Breast epithelium (tissue), 4 donors: ENCODE results near the gene SLC37A1. TPM values are rescaled to one million over a fixed set of nuclear protein-coding genes. Genes with fewer than 3 reads are reported as not detected.

Experiments used
- DNase-seq, 2 donors: peaks; one replicate each; pipeline ENCODE4 v3.0.0-alpha.2; 2019; ENCODE audit warnings: low spot score in 2 of 2
- H3K27ac ChIP-seq, 2 donors: fragments of 200-600 bp; sonication (generic) in 1 of 2; one replicate each; pipeline ENCODE4 v1.5.1; 2016 to 2019; ENCODE audit warnings: mild to moderate bottlenecking in 1 of 2
- H3K27me3 ChIP-seq, 2 donors: fragments of 200-600 bp; sonication (generic) in 1 of 2; one replicate each; pipeline versions ENCODE4 v1.5.1 to v1.6.0; 2017 to 2019; ENCODE audit warnings: control low read depth in 1 of 2, mild to moderate bottlenecking in 1 of 2
- H3K36me3 ChIP-seq: fragments of 200-600 bp; one replicate; pipeline ENCODE4 v1.5.1; 2019
- H3K4me1 ChIP-seq, 2 donors: fragments of 200-600 bp; sonication (generic); one replicate each; pipeline ENCODE4 v1.5.1; 2016 to 2019; ENCODE audit warnings: control low read depth in 1 of 2
- H3K4me3 ChIP-seq, 3 donors: fragments of 200-600 bp; sonication (generic); 1 replicate in 2 of 3; 2 replicates in 1 of 3; pipeline ENCODE4 v1.5.1; 2016 to 2019; ENCODE audit warnings: mild to moderate bottlenecking in 3 of 3, moderate library complexity in 2 of 3
- H3K9me3 ChIP-seq, 2 donors: fragments of 200-600 bp; sonication (generic) in 1 of 2; one replicate each; pipeline ENCODE4 v1.5.1; 2016 to 2019; ENCODE audit warnings: control low read depth in 1 of 2
- POLR2A ChIP-seq: fragments of 450-650 bp; IDR thresholded peaks from one replicate; pipeline ENCODE4 v1.6.1; 2016; ENCODE audit warnings: antibody characterized with exemption, mild to moderate bottlenecking, moderate library complexity
- POLR2AphosphoS5 ChIP-seq, 3 donors: sonication (generic); formaldehyde crosslinking; IDR thresholded peaks; one replicate each; pipeline ENCODE4 v1.6.1; 2017; ENCODE audit warnings: antibody characterized with exemption in 3 of 3
- intact Hi-C: fragments of 100-400 bp; cut with DNase I; formaldehyde crosslinking; loops from one replicate; pipeline ENCODE4 v1.15.1; 2023; ENCODE audit warnings: low total_unique reads
- total RNA-seq, 3 donors: library from RNA; depleted of rRNA; stranded (reverse); fragments of >200 nt; gene quantifications; one replicate each; pipeline ENCODE4 v1.1.0, GENCODE V29; 2016
- TF ChIP-seq, protein P1 (sequence below), 3 donors: fragments of 450-650 bp; IDR thresholded peaks; one replicate each; pipeline ENCODE4 v1.5.1; 2016 to 2017; ENCODE audit warnings: antibody characterized with exemption in 3 of 3, mild to moderate bottlenecking in 3 of 3, moderate library complexity in 3 of 3

The SLC37A1 gene
- total RNA-seq, 3 donors from 2014 or later = 7.5 to 18.4 (median 18.4) TPM

DNA sequence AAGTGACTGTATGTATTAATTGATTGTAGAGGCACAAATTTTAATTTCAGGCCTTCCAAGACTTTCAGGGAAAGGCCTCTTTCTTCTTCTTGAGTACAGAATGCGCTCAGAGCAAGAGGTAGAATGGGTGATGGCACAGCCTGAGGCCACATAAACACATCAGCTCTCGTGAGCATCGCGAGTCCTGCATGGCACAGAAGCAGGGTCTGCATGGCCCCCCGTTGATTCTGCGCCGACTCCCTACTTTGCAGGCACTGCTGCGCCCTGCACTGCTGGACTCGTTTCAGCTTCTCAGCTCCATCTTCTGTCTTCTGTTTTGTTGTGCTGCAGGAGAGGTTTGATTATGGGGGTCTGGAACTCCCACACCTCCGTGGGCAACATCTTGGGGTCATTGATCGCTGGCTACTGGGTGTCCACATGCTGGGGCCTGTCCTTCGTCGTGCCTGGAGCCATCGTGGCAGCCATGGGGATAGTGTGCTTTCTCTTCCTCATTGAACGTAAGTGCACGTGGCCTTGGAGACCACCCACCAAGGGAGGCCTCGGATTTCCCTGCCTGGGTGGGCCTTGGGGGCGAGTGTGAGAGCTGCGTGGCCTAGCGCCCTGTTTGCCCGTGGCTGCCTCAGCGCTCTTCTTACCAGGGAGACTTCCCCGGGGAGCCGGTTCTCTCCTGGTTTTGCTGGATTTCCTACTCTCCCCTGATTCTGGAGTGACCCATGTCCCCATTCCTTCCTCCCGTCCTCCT lies 29.6 kb downstream of the SLC37A1 start:
- Histone ChIP-seq H3K9me3 (no peaks in the 10 kb centered on the region), H3K36me3 (no peaks in the 10 kb centered on the region), H3K4me3 (no peak overlapping the region), H3K27ac (no peak overlapping the region), H3K4me1 (no peaks in the 10 kb centered on the region), H3K27me3 (no peaks in the 10 kb centered on the region)
- TF ChIP-seq, protein P1, sequence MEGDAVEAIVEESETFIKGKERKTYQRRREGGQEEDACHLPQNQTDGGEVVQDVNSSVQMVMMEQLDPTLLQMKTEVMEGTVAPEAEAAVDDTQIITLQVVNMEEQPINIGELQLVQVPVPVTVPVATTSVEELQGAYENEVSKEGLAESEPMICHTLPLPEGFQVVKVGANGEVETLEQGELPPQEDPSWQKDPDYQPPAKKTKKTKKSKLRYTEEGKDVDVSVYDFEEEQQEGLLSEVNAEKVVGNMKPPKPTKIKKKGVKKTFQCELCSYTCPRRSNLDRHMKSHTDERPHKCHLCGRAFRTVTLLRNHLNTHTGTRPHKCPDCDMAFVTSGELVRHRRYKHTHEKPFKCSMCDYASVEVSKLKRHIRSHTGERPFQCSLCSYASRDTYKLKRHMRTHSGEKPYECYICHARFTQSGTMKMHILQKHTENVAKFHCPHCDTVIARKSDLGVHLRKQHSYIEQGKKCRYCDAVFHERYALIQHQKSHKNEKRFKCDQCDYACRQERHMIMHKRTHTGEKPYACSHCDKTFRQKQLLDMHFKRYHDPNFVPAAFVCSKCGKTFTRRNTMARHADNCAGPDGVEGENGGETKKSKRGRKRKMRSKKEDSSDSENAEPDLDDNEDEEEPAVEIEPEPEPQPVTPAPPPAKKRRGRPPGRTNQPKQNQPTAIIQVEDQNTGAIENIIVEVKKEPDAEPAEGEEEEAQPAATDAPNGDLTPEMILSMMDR (IDR thresholded peaks at IDR 0.05) = no peak
- TF ChIP-seq POLR2AphosphoS5 (IDR thresholded peaks at IDR 0.05) (no peak), POLR2A (no peak)
- DNase-seq = no peak
- intact Hi-C loops = no loop called here

DNA sequence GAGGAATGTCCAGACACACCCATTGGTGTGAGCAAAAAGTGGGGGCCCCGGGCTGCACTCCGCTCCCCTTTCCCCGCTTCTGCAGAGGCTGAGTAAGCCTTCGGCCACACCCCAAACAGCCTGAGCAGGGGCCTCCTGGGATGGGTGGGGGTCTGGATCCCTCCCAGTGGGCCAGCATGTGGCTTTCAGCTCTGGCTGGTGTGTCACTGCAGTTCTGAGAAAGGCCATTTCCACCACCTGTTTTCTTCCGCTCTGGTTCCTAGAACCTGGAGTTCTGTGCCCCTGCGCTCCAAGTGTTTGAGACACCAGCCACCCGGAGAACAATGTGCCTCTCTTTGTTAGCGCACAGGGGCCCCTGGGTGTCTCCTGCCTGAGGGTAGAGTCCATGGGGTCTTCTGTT lies 30.9 kb downstream of the SLC37A1 start:
- no peak overlapping the region for H3K4me3 ChIP-seq
- DNase-seq = no peak
- no peaks in the 10 kb centered on the region for H3K9me3 ChIP-seq
- no peak for TF ChIP-seq POLR2AphosphoS5 (IDR thresholded peaks at IDR 0.05)
- TF ChIP-seq, protein P1 (IDR thresholded peaks at IDR 0.05) = no peak
- TF ChIP-seq POLR2A = no peak
- no peaks in the 10 kb centered on the region for H3K27me3 ChIP-seq
- intact Hi-C loops = no loop called here
- H3K27ac ChIP-seq = no peak overlapping the region
- no peaks in the 10 kb centered on the region for H3K4me1 ChIP-seq
- no peaks in the 10 kb centered on the region for H3K36me3 ChIP-seq

DNA sequence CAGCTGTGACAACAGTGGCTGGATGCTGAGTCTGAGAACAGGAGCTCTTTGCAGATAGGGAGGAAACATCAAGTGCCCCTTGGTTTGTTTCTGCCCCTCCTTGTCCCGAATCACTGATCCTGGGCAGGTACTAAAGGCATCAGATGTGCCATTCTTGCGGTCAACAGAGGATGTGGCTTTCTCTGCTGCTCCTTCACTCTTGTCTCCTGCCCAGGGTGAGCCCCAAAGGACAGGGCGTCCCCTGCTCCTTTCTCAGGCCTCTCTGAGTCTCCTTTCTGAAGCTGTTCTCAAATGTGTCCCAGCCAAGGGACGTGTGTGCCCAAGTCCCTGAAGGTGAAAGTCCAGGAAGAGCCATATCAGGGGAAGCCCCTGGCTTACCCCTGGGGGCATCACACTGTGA lies 31.7 kb downstream of the SLC37A1 start:
- DNase-seq = no peak
- H3K4me1 ChIP-seq = no peaks in the 10 kb centered on the region
- no peaks in the 10 kb centered on the region for H3K36me3 ChIP-seq
- H3K9me3 ChIP-seq = no peaks in the 10 kb centered on the region
- intact Hi-C loops = no loop called here
- no peaks in the 10 kb centered on the region for H3K27me3 ChIP-seq
- H3K27ac ChIP-seq = no peak overlapping the region
- TF ChIP-seq, protein P1 (IDR thresholded peaks at IDR 0.05) = no peak
- TF ChIP-seq POLR2AphosphoS5 (IDR thresholded peaks at IDR 0.05) = no peak
- TF ChIP-seq POLR2A = no peak
- no peak overlapping the region for H3K4me3 ChIP-seq

DNA sequence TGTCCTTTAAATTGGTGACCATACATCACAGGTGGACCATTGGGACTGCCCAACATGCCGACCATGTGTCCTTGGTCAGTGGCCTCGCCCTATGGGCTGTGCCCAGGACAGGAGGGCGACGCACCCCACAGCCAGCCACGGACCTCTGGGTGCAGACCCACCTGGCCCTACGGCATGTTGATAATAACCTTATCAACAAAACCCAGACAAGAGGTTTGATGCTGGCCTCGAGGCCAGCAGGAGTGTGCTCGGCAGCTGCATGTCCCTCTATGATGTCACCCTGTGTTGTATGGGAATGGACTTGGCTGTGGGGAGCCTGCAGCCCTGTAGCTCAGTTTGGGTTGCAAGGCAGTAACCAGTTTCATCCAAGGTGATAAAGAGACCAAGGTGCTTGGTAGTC lies 32.1 kb downstream of the SLC37A1 start:
- Histone ChIP-seq H3K27ac (no peak overlapping the region), H3K4me3 (no peak overlapping the region), H3K36me3 (no peaks in the 10 kb centered on the region), H3K4me1 (no peaks in the 10 kb centered on the region), H3K9me3 (no peaks in the 10 kb centered on the region), H3K27me3 (no peaks in the 10 kb centered on the region)
- intact Hi-C loops = no loop called here
- TF ChIP-seq, protein P1 (IDR thresholded peaks at IDR 0.05) = no peak
- TF ChIP-seq POLR2A (no peak), POLR2AphosphoS5 (IDR thresholded peaks at IDR 0.05) (no peak)
- no peak for DNase-seq

DNA sequence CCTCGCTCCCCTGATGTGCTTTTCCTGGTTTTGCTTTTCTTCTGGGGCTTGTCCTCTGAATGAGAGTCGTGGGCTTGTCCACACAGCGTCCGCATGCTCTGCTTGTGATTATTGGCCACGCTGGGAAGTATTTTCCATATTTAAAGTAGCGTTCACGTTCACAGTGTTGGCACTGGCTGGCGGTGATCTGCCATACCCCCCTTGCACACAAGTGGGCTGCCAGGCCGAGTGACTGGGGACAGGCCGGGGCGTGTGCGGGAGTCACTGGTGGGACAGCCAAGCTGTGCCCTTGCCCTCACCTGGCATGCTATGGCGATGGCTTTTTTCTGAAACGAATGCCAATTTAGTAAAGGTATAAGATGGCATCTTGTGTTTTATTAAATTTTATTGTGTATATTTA lies 32.8 kb downstream of the SLC37A1 start:
- H3K4me1 ChIP-seq = no peaks in the 10 kb centered on the region
- intact Hi-C loops = no loop called here
- DNase-seq = peak in 1 of 2 donors; percentile 37
- H3K27ac ChIP-seq = no peak overlapping the region
- TF ChIP-seq, protein P1 (IDR thresholded peaks at IDR 0.05) = no peak
- no peak for TF ChIP-seq POLR2AphosphoS5 (IDR thresholded peaks at IDR 0.05)
- no peak for TF ChIP-seq POLR2A
- H3K36me3 ChIP-seq = no peaks in the 10 kb centered on the region
- no peak overlapping the region for H3K4me3 ChIP-seq
- no peaks in the 10 kb centered on the region for H3K9me3 ChIP-seq
- no peaks in the 10 kb centered on the region for H3K27me3 ChIP-seq
